Gastrocnemius medialis (tissue), 4 donors: ENCODE data around the gene LRRC3B.

Experiments used
- CTCF ChIP-seq, 5 experiments: fragments of 450-650 bp in 3 of 5; fragments of 200-600 bp in 2 of 5; sonication (generic) in 2 of 5; IDR thresholded peaks in 4 of 5; conservative IDR thresholded peaks in 1 of 5; 1 replicate in 4 of 5; 2 replicates in 1 of 5; pipeline ENCODE4 v1.5.1; 2016 to 2019; ENCODE audit warnings: antibody characterized with exemption in 5 of 5, mild to moderate bottlenecking in 3 of 5, moderate library complexity in 3 of 5
- POLR2A ChIP-seq, 2 donors: fragments of 450-650 bp; IDR thresholded peaks; one replicate each; pipeline ENCODE4 v1.6.1; 2017; ENCODE audit warnings: antibody characterized with exemption in 2 of 2, mild to moderate bottlenecking in 2 of 2, moderate library complexity in 2 of 2

DNA sequence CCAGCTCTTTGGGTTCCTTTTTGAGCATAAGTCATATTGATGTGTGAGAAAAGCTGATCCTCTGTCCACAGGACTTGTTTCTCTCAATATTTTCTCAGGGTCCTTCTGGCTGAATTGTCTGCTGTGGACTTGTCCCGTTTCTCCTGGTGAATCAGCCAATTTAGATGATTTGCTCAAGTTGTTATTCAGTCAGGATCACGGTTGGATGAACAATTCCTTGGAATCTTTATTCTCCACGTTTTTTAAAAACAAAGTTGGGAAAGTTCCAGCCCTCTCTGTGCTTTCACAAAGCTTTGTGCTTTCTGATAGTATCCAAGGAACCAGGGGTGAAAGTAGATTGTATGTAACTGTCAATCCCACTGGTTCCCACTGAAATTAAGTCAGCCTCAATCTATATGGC is 61.3 kb downstream of the LRRC3B start:
- no peak for TF ChIP-seq POLR2A (IDR thresholded peaks at IDR 0.05)
- TF ChIP-seq CTCF (IDR thresholded peaks at IDR 0.05 in 4 of 5, conservative IDR thresholded peaks at IDR 0.05 in 1 of 5) = no peak
